Adipose tissue (tissue), 3 donors: ENCODE measurements around the gene FOXP1. TPM values are rescaled to one million over a fixed set of nuclear protein-coding genes. Genes with fewer than 3 reads are reported as not detected.
A peak's percentile ranks its signal among the peaks of the same experiment; 100 is the strongest.

Experiments used
- H3K27ac ChIP-seq: one replicate; pipeline ENCODE4 v1.5.1; 2013; ENCODE audit warnings: low read depth, low read length
- WGBS, 3 donors: extraction: QIAGEN DNeasy Blood & Tissue Kit; methylation state at CpG; one replicate each; pipeline ENCODE4 v1.1.7; 2013; 5-methylcytosine and 5-hydroxymethylcytosine counted together
- polyA plus RNA-seq, 3 donors: library from polyadenylated mRNA; stranded (reverse); fragments of 200-250 nt; gene quantifications; one replicate each; pipeline ENCODE4 v1.2.3, GENCODE V29; 2013
- donor health status: healthy with polysubstance abuse.
- donor health status: Bipolar disorder and iron deficiency.
- donor health status: healthy.

The FOXP1 gene
- polyA plus RNA-seq, 3 donors, result 6.3 to 19.2 (median 11.4) TPM

DNA sequence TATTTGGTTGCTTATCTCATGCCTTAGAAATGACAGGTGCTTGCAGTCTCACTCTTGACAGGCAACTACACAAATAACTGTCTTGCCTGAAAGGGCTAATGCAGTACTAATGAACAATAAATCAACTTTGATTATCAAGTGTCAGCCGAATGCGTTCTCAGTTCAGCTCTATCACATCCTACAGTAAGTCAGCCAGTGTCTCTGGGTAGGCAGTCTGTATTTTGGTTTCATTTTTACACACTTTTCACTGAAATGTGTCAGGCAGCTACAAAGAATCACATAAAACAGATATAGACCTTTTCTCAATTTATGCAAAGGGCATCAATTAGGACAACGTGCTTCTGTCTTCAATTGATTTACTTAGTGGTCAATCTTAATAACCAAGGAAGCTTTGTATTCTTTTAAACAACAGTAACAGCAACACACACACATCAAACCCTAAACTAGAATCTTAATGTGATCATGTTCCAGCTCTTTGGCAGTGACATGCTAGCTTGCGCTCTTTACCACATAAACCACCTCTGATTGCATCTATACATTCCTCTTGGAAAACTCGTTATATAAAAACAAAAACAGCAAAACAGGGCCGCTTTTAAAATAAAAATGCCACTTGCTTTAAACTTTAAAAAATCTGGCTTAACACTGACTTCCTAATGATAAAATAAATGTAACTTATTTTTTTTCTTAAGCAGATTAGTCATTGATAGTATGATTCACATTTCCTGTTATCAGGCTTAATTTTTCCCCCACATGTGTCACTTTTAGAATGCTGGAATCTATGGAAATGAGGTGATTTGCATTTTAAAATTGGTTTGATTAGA lies 520.4 kb downstream of the FOXP1 start:
- 11 to 14% (median 13%) methylated on average over 6 of the region's 6 CpGs for WGBS, 3 donors
- peak overlapping the region; percentile 64 for H3K27ac ChIP-seq

- 21 to 27% (median 23%) methylated on average over 14 of the region's 14 CpGs for WGBS, 3 donors
- no peak overlapping the region for H3K27ac ChIP-seq
Observed at GRCh38 chr3:71062037-71062932, 521.2 kb downstream of the FOXP1 start.

GRCh38 chr3:71061581-71061980 lies 521.9 kb downstream of the FOXP1 start:
- WGBS, 3 donors, result 26 to 52% (median 37%) methylated on average over 3 of the region's 3 CpGs

GRCh38 chr3:71061037-71061436 lies 522.5 kb downstream of the FOXP1 start:
- 33 to 65% (median 65%) methylated on average over 4 of the region's 4 CpGs for WGBS, 3 donors

More at GRCh38 chr3:71061581-71061980, 521.9 kb downstream of the FOXP1 start:
- H3K27ac ChIP-seq, result no peak overlapping the region

GRCh38 chr3:71060536-71060935 lies 523.0 kb downstream of the FOXP1 start:
- no peak overlapping the region for H3K27ac ChIP-seq
- WGBS, 3 donors, result 39 to 68% (median 60%) methylated on average over 2 of the region's 2 CpGs

More at GRCh38 chr3:71061037-71061436, 522.5 kb downstream of the FOXP1 start:
- H3K27ac ChIP-seq, result no peak overlapping the region

DNA sequence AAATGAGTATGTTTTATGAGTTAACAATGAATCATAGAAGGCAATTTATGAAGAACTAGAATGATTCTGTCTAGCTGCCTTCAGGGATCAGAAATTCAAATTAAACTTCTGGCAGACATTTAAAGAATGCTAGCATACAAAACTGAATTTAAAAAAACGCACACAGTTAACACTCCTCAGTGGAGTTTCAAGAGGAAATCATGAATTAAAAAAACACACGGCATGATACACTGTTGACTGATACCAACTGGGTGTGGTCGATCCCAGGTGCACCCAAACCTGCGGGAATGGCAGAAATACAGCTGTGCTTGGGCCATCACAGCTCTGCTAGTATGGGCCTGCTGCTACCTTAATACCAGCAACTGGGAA lies 526.0 kb downstream of the FOXP1 start:
- H3K27ac ChIP-seq, result no peak overlapping the region
- 44 to 59% (median 45%) methylated on average over 4 of the region's 4 CpGs for WGBS, 3 donors

GRCh38 chr3:71056327-71056726 lies 527.2 kb downstream of the FOXP1 start:
- 55 to 60% (median 59%) methylated on average over 5 of the region's 5 CpGs for WGBS, 3 donors
- H3K27ac ChIP-seq, result no peak overlapping the region

DNA sequence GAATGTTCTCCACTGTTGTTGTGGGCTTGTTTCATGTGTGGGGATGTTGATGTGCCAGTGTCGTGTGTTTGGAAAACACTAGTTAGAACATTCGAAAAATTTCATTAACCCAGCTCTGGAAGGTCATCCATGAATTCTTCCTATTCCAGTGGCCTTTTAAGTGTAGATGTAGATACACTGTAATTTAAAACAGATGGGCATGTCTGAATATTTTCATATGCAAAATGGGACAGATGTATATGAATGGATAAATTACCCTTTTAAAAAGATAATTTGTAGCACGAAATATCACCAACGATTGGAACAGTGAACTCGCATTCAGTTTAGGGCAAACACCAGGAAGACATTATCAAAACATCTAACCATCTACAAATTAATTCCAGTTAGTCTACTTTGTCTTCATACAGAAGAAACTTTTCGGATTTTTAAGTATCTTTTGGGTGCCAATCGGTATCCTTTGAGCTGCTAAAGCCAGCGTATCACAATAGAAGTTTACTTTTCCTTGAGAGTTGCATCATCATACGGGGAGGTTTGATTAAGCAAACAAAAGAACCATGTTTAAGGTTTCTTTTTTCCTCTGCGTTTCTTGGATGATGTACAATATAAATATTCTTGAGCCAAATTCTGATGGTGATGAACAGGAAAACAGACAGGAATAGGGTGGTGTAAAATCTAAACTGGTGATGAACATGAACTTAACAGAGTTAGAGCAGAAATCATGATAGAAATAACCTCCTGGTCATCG lies 528.1 kb downstream of the FOXP1 start:
- no peak overlapping the region for H3K27ac ChIP-seq
- WGBS, 3 donors, result 46 to 66% (median 64%) methylated on average over 11 of the region's 11 CpGs

DNA sequence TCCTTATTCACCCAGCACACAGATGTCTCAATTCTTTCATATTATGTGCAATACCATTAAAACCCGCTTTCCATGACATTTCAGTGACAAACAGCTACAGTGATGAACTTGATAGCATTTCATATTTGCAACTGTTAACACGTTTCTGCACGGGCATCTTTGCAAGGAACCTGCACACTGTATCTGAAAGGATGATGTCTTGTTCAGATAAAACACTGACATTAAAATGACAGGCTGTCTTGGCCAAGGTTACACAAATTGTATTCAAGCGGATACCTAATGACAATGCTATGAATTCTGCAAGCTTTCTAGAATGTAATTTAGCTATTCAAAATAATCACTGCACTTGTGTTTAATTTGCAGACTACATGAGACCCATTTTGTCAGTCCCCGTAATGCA lies 529.2 kb downstream of the FOXP1 start:
- 70 to 76% (median 74%) methylated on average over 5 of the region's 5 CpGs for WGBS, 3 donors
- no peak overlapping the region for H3K27ac ChIP-seq

GRCh38 chr3:71053495-71053894 lies 530.0 kb downstream of the FOXP1 start:
- no peak overlapping the region for H3K27ac ChIP-seq
- 79 to 93% (median 84%) methylated on average over 4 of the region's 4 CpGs for WGBS, 3 donors

- WGBS, 3 donors, result 60 to 74% (median 70%) methylated on average over 5 of the region's 5 CpGs
- H3K27ac ChIP-seq, result no peak overlapping the region
Observed at GRCh38 chr3:71052716-71053115, 530.8 kb downstream of the FOXP1 start.

- H3K27ac ChIP-seq, result no peak overlapping the region
- WGBS, 3 donors, result 47 to 57% (median 55%) methylated on average over 7 of the region's 7 CpGs
Observed at GRCh38 chr3:71051893-71052687, 531.4 kb downstream of the FOXP1 start.

DNA sequence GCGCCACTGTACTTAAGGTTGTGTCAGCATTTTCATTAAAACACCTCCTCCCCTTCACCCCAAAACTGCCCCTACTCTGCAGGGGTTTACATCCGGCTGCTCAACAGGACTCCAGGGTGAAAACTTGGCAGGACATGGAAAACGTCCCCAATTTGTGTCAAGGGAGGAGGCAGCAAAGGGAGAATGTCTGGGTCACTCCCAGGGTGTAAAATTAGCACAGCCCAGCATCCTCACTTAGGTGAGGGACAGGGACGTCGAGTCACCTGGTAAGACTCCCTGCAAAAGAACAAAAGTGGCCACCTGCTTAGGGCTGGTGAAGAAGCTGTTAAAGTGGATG lies 532.3 kb downstream of the FOXP1 start:
- WGBS, 3 donors, result 62 to 77% (median 67%) methylated on average over 5 of the region's 5 CpGs

GRCh38 chr3:71050538-71051258 lies 532.8 kb downstream of the FOXP1 start:
- H3K27ac ChIP-seq, result no peak overlapping the region
- WGBS, 3 donors, result 51 to 84% (median 52%) methylated on average over 6 of the region's 6 CpGs

More for the DNA sequence above, 532.3 kb downstream of the FOXP1 start:
- no peak overlapping the region for H3K27ac ChIP-seq

DNA sequence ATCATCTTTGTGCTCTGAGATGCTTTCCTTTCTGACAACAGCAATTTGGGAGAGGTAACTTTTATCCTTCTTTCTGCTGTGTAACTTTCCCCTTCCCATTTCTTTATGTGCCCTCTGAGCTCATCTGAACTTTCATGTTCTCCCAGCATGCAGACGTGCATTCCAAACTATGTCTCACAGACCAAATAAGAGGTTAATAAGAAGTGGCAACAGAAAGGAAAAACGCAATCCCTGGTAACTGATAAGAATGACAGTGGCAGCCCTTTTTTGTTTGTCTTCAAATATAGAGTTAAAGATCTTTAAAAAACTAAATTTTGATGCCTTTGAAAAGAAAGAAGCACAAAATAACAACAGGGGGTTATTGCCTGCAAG lies 533.4 kb downstream of the FOXP1 start:
- H3K27ac ChIP-seq, result no peak overlapping the region
- WGBS, 3 donors, result 34 to 49% (median 35%) methylated on average over 2 of the region's 2 CpGs

DNA sequence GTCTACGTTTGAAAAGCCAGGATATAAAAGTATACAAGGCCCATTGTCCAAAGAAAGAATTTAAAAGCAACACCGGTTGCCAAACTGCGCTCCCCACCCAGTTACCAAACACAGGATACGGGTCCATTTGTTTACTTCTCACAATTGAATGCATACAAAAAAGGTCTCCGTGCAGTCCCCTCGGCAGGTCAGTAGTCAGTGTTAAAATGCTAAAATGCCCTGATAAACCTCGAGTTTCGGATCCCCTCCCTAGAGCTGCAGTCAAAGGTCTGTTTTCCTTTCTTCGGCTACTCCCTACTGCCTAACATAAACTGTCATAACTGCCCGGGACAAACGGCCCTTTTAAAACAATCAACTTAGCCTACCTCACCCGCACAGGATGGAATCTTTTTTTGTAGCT lies 534.6 kb downstream of the FOXP1 start:
- 57 to 69% (median 59%) methylated on average over 12 of the region's 12 CpGs for WGBS, 3 donors
- H3K27ac ChIP-seq, result no peak overlapping the region
